ENCODE results near the gene SH3PXD2B. TPM values are rescaled to one million over a fixed set of nuclear protein-coding genes. Genes with fewer than 3 reads are reported as not detected.

SH3PXD2B gene
- total and polyA plus RNA-seq, 2 of the 4 experiments (the other 2 are of a cell fraction): 8.2 to 14.4 TPM

- Histone ChIP-seq H3K79me1 (ENCODE audit: low read depth in 1 of 2, low read length in 2 of 2) (peaks cover 18 to 66% of the 10 kb centered on the region in 2 experiments), H2AFZ (replicated peaks; ENCODE audit: low read length, poor library complexity) (no peak overlapping the region), H2AK9ac (replicated peaks; ENCODE audit: low read depth, low read length, poor library complexity) (no peak overlapping the region), H4K20me1 (ENCODE audit: insufficient read depth, low read length) (peaks cover 77% of the 10 kb centered on the region), H3K9me1 (ENCODE audit: insufficient read depth, low read length) (peaks cover 14% of the 10 kb centered on the region), H2BK15ac (ENCODE audit: low read depth, low read length) (no peak overlapping the region), H2BK5ac (ENCODE audit: low read depth, low read length, poor library complexity, severe bottlenecking) (no peak overlapping the region), H3K4me3 (ENCODE audit: insufficient read depth, low read depth, low read length) (no peak overlapping the region), H3K27ac (ENCODE audit: insufficient read depth, low read length) (no peak overlapping the region), H3K18ac (ENCODE audit: low read depth, low read length) (no peak overlapping the region), H4K91ac (ENCODE audit: insufficient read depth, low read depth, low read length) (no peak overlapping the region), H2AK5ac (ENCODE audit: low read depth, low read length) (no peak overlapping the region), H3K4ac (ENCODE audit: low read depth, low read length) (no peak overlapping the region), H4K8ac (ENCODE audit: low read depth in 2 of 2, low read length in 2 of 2) (no peak overlapping the region), H2BK120ac (ENCODE audit: low read depth, low read length) (no peak overlapping the region), H3K27me3 (ENCODE audit: control insufficient read depth, insufficient read depth, low read length) (no peaks in the 10 kb centered on the region), H3K14ac (replicated peaks; ENCODE audit: low read depth, low read length) (no peak overlapping the region), H4K5ac (ENCODE audit: low read depth, low read length) (no peak overlapping the region), H3K36me3 (ENCODE audit: control insufficient read depth, insufficient read depth, low read length) (no peaks in the 10 kb centered on the region), H3K4me1 (ENCODE audit: control insufficient read depth, insufficient read depth, low read length) (peaks cover 5% of the 10 kb centered on the region), H2BK20ac (ENCODE audit: low read depth, low read length) (no peak overlapping the region), H3K4me2 (ENCODE audit: low read depth, low read length) (no peak overlapping the region), H3K56ac (ENCODE audit: extremely low read depth, insufficient read depth, low read length) (no peak overlapping the region), H3K9me3 (ENCODE audit: control insufficient read depth, insufficient read depth, low read length) (no peaks in the 10 kb centered on the region), H3K23ac (ENCODE audit: low read depth, low read length) (no peak overlapping the region), H3K9ac (ENCODE audit: low read depth, low read length) (no peak overlapping the region)
- ChIA-PET CTCF (interaction anchor here (0.6 to 0.7 kb wide), 2 partner anchors 95 to 101 kb away, joined by 3 to 5 read pairs; no protein-coding TSS in a partner anchor), POLR2A (ENCODE audit: unreplicated experiment) (interaction anchor here (1.4 kb wide), 1 partner anchor 76 kb away, joined by 4 read pairs; no protein-coding TSS in a partner anchor)
- no peak for TF ChIP-seq MAZ (IDR thresholded peaks at IDR 0.05; ENCODE audit: borderline replicate concordance, low read depth, low read length)
- TF ChIP-seq USF2 (IDR thresholded peaks at IDR 0.05; ENCODE audit: low read depth, low read length): no peak
- TF ChIP-seq NFE2L2 (IDR thresholded peaks at IDR 0.05; ENCODE audit: low read depth, low read length): no peak
- TF ChIP-seq POLR2A (IDR thresholded peaks at IDR 0.05; ENCODE audit: low read depth, low read length): no peak
- TF ChIP-seq CEBPB (IDR thresholded peaks at IDR 0.05; ENCODE audit: low read depth, low read length): no peak
- TF ChIP-seq FOS (IDR thresholded peaks at IDR 0.05; ENCODE audit: low read depth, low read length): no peak
- TF ChIP-seq RCOR1 (IDR thresholded peaks at IDR 0.05; ENCODE audit: insufficient replicate concordance, low read length): no peak
- no peak for TF ChIP-seq MXI1 (IDR thresholded peaks at IDR 0.05; ENCODE audit: borderline replicate concordance, low read depth, low read length)
- in situ Hi-C loops (cut with MboI; ENCODE audit: low sequenced_read_pairs): loop anchor here (10.0 to 25.0 kb wide), 2 partner anchors 176 to 868 kb away; partner anchors contain the start of gene FGF18
- no CpG with 5 or more reads among the region's 5 CpGs for WGBS, 2 experiments (ENCODE audit: extremely low coverage in 2 of 2, insufficient read length in 1 of 2)
- DNase-seq (no peak), ATAC-seq (ENCODE audit: low read depth) (no peak)
- dilution Hi-C loops (cut with HindIII; ENCODE audit: low sequenced_read_pairs, unreplicated experiment): no loop called here
- intact Hi-C loops (cut with micrococcal nuclease): loop anchor here (5.0 kb wide), 3 partner anchors 73 to 658 kb away; no protein-coding TSS in a partner anchor
- BruUV-seq (replicated peaks): no TSS peak
Observed at GRCh38 chr5:172280317-172280716, 174.0 kb downstream of the SH3PXD2B start.

All from IMR-90 (cell line).